NCI-H187 (cell line): ENCODE data around the gene PLXNA4.
"Not testable (repeated sequence)": the region's sequence is repeated elsewhere in the genome, so short reads cannot be mapped to it uniquely, and the experiment has no call there.

Experiments used
- DNase-seq, 2 experiments: peaks; one replicate each; lab custom pipeline; 2025; lab: John Stamatoyannopoulos, UW

The PLXNA4 gene

DNA sequence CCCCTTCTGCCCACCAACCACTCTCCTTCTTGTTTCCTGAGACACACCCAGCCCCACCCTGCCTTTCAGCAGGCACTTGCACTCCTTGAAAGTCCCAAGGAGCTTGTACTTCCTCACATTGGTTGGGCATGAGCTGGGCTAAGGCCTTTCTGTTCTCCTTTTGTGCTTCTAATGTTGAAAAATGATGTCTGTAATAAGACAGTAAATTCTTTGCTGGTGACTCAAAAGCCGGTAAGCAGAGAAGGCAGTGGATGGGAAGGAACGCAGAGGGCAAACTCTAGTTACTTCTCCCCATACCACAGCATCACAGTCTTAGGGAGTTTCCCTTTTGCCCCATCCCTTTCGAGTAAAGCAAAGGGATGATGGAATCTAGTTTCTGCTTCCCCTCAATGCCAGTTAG, 185.6 kb downstream of the PLXNA4 start:
- no peak for DNase-seq

GRCh38 chr7:132390049-132390448, 186.2 kb downstream of the PLXNA4 start:
- DNase-seq, result not testable (repeated sequence)

- DNase-seq, result no peak
Observed at GRCh38 chr7:132388688-132389087, 187.6 kb downstream of the PLXNA4 start.

GRCh38 chr7:132387596-132387995, 188.7 kb downstream of the PLXNA4 start:
- DNase-seq, result no peak

DNA sequence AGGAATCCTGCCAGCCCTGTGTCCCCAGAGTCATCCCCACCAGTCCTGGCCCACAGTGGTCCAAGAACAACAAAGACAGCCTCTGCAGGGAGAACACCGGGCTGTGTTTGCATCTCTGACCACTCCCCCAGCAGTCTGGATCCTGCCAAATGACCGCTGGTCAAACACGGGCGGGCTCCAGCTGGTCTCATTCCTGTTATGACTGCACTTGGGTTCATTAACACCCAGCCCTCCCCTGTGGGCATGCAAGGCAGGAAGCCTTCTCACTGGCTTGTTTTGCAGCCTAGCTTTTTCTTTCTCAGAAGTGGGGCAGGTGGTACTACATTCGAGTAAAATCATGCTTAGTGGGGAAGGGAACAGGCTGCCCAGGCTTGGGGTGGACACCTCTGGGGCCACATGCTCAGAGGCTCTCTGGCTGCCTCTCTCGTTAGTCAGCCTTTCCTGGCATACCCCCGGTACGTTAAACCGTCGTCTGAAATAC, 190.0 kb downstream of the PLXNA4 start:
- DNase-seq, result no peak

DNA sequence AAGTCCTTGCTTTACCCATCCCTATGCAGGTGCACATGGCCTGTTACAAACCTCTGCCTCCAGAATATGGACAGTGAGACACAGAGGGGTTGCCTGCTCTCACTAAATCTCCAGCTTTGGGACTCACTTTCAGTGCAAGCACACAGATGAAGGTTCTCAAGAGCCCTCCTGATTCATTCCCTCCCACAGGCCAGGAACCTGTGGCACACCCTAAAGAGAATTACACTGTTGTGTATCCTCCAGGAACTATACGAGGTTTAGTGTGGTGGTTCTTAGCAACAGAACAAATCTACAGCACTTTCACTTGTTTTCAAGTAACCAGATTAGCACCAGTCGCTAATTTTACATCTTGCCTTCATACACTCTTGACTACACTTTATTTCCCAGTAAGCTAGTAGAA, 192.3 kb downstream of the PLXNA4 start:
- no peak for DNase-seq

DNA sequence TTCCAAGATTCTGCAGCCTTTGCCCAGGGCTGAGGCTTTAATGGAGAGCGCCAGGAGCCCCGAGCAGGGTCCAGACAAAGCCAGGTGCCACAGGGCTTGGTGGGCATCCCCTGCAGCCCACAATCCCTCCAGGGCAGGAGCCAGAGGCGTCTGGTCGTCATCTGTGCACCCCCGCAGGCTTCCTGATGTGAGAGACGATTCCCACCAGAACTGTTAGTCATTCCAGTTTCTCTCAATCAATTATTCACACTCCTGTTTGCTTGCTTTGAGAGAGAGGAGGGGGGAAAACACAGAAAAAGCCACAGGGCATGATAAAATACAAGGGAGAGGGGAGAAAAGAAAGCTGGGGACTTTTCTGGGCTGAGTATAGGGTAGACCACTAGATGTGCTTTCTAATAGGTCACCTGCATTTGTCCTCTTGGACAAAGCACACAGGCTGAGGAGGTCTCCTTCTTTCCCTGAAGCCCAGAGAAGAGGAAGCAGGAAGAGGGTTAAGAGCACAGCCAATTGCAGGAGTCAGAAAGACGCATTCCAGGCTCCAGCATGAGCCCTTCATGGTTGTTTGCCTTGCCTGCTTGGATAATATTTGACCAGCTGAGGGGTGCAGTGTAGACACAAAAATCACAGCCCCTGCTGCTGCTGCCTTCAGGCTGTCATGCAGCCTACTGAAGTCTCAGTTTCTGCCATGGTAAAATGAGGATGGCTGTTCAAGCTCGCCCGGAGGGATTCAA, 194.4 kb downstream of the PLXNA4 start:
- no peak for DNase-seq

DNA sequence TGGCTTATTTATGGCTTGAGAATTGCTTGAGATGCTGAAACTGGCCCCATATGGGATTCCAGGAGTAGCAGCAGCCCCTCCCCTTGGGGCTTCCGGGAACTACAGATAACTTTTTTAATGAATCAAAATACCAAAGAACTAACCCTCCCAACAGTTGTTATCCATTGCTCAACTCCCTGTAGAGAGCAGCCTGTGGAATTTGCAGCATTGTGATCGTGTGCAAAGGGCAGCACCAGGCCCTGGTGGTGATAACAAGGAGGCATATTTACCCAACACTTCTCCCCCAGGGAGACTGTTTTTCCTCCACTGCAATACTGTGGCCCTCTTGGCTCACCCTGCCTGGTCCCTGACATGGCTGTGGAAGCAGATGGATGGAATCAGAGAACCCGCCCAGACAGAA, 196.2 kb downstream of the PLXNA4 start:
- DNase-seq, result no peak

DNA sequence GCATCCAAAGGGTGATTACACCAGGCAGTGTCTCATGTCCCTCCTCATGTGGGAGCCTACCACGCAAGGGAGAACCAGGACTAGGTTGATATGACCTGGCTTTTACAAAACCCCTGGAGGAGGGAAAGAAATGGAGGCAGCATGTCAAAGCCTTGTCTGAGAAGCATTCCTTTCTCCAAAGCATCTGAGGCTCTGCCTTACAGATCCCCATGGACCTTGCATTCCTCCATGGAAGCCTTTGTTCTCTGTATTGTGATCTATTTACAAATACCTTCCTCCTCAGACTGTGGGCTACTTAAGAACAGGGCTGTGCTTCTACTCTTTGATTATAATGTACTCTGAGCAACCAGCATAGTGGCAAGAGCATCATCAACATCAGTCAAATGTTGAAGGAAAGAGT, 197.0 kb downstream of the PLXNA4 start:
- DNase-seq, result no peak

DNA sequence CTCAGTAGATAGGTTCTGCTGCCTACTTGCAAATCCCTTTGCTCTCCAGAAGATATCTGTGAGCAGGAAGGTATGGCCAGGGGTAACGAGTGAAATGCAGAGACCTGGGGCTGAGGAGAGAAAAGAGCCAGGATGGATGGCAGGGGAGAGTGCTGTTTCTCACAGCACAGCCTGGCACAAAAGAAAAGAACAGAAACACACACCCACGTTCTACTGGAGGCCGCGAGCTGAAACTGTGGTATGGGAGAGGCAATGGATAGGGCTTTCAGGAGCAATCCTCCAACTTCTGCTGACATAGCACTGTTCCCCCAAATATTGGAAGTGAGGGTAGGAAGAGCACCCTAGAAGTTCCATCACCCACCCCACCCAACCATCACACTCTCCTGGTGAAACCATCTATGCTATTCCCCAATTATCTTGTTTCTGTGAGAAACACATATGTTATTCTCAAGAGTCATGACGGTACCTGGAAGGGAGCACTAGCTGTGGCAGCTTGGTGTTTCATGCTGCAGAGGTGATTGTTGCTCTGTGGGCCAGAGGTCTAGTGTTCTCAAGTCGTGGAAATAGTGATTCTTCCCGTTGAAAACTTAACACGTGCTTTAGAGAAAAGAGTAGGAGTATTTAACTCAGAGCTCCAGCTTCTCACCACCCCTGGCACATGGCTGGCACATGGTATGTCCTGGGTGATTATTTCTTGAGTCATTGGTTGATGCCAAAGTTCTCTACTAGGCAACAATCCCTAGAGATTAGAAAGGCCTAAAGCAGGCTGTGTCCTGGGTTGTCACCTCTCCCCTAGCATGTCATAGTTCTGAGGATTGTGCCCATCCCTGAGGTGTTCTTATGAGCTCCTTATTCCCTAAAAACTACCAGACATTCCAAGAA, 198.3 kb downstream of the PLXNA4 start:
- no peak for DNase-seq

- no peak for DNase-seq
Observed at GRCh38 chr7:132377015-132377414, 199.3 kb downstream of the PLXNA4 start.

GRCh38 chr7:132376361-132377013, 199.8 kb downstream of the PLXNA4 start:
- DNase-seq, result no peak

GRCh38 chr7:132373879-132374278, 202.4 kb downstream of the PLXNA4 start:
- DNase-seq, result no peak

GRCh38 chr7:132373041-132373440, 203.2 kb downstream of the PLXNA4 start:
- DNase-seq, result no peak

GRCh38 chr7:132371948-132372347, 204.3 kb downstream of the PLXNA4 start:
- DNase-seq, result no peak

- DNase-seq, result peak; percentile 79 to 87
Observed at GRCh38 chr7:132368246-132368900, 207.9 kb downstream of the PLXNA4 start.

GRCh38 chr7:132367795-132368194, 208.5 kb downstream of the PLXNA4 start:
- no peak for DNase-seq

- no peak for DNase-seq
Observed at GRCh38 chr7:132367004-132367403, 209.3 kb downstream of the PLXNA4 start.

- no peak for DNase-seq
Observed at GRCh38 chr7:132364226-132364625, 212.0 kb downstream of the PLXNA4 start.

DNA sequence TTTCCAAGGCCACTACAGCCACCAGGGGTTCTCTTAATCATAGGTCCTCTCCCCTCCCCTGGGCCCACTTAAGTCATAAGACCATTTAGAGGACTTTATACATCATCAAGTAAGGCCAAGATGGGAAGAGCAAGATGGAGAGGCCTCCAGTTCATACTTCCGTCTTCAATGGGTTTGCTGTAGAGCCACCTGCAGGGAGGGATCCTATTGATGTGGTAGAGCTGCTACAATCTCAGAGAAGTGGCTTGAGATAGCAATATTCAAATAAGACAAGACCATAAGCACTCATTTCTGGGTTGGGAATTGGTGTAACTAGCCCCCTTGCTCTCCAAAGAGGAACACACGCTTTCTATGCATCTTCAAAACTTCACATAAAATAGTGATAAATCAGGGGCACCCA, 214.2 kb downstream of the PLXNA4 start:
- peak in 1 of 2 experiments; percentile 26 for DNase-seq

GRCh38 chr7:132361146-132361545, 215.1 kb downstream of the PLXNA4 start:
- no peak for DNase-seq

DNA sequence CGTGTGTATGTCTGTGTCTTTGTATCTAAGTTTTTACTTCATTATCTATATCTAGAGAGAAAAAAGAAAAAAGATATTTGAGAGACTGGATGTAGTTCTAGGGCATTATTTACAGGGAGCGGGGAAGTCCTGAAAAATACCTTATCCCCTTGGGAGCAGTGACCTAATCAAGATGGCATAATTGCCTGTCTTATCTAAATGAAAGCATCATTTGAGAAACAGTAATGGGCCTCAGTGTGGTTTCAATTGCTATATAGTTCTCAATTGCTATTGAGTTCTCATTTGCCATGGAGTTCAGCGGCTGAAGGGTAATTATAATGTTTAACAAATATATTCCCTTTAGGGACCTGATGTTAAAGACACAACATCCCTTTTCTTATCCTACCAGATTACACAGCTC, 216.5 kb downstream of the PLXNA4 start:
- no peak for DNase-seq
